Glutamatergic neuron (in vitro differentiated cells): ENCODE measurements around the gene HERPUD1. TPM values are rescaled to one million over a fixed set of nuclear protein-coding genes. Genes with fewer than 3 reads are reported as not detected.

ENCODE experiments used
- DNase-seq: peaks from one replicate; pipeline ENCODE4 v3.0.0; 2022
- H3K27ac Mint-ChIP-seq: one replicate; pipeline ENCODE4 v1.8.0; 2020; ENCODE audit warnings: mild to moderate bottlenecking, mixed read lengths, inconsistent platforms; ENCODE audit not compliant: unreplicated experiment
- H3K27me3 Mint-ChIP-seq: one replicate; pipeline ENCODE4 v1.8.0; 2020; ENCODE audit warnings: mild to moderate bottlenecking, moderate library complexity, mixed read lengths, inconsistent platforms; ENCODE audit not compliant: unreplicated experiment
- H3K36me3 Mint-ChIP-seq: one replicate; pipeline ENCODE4 v1.8.0; 2020; ENCODE audit warnings: mild to moderate bottlenecking, mixed read lengths, inconsistent platforms; ENCODE audit not compliant: unreplicated experiment
- H3K4me1 Mint-ChIP-seq: one replicate; pipeline ENCODE4 v1.8.0; 2020; ENCODE audit warnings: mild to moderate bottlenecking, low read depth, mixed read lengths, inconsistent platforms; ENCODE audit not compliant: unreplicated experiment
- H3K4me3 Mint-ChIP-seq: one replicate; pipeline ENCODE4 v1.8.0; 2020; ENCODE audit warnings: mild to moderate bottlenecking, mixed read lengths, inconsistent platforms; ENCODE audit not compliant: unreplicated experiment
- H3K9me3 Mint-ChIP-seq: one replicate; pipeline ENCODE4 v1.8.0; 2020; ENCODE audit warnings: mild to moderate bottlenecking, moderate library complexity, mixed read lengths, inconsistent platforms; ENCODE audit not compliant: unreplicated experiment
- CTCF ChIP-seq: fragments of 200-600 bp; sonication (generic); IDR thresholded peaks from one replicate; pipeline ENCODE4 v1.5.0; 2021; ENCODE audit not compliant: partially characterized antibody, unreplicated experiment
- total RNA-seq: library from RNA; stranded (reverse); fragmentation: NEBNext Ultra II Directional; extraction: Animal tissue kit (Norgen Biotek cat#: 25700); gene quantifications from one replicate; pipeline ENCODE4 v1.2.1, GENCODE V29; 2021; ENCODE audit not compliant: unreplicated experiment

Gene HERPUD1
- total RNA-seq, 1 donor from 2014 or later: 160 TPM

DNA sequence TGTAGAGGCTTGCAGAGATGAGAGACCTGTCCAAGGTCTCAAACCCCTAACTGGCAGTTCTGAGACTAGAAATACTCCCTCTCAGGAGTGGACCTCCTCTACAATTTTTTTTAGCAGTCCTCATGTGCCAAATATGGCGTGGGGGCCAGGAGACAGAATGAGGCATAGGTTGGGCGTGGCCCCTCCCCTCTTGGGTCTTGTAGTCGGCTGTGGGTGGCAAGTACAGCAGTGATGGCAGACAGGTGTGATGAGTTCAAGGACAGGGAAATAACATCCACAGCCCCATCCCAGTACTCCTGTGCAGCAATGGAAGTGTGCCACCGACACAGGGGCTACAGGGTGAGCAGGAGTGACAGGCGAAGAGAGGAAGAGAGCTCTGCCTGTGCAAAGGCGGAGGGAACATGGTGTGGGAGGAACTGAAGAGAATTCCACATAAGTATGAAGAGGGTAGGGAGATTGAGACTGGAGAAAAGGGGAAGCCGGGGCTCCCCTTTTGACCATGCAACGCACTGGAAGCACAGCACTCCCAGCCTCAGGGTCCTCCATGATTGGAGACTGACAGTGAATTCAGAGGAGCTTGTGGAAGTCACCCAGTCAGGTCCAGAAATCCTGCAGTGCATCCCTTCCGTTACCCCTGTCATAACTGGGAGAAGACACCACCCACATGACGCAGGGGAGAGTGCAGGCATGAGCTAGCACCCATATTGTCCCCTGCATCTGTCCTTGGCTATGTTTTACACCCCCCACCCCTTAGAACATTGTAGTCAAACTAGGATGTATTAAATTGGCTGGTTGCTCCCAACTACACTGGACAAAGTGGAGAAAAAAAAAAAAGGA lies 15.0 kb downstream of the HERPUD1 start:
- no peak for TF ChIP-seq CTCF
- Mint-ChIP-seq H3K27me3 (peaks cover 4% of the 10 kb centered on the region), H3K4me3 (no peak overlapping the region), H3K9me3 (peaks cover 6% of the 10 kb centered on the region), H3K27ac (no peak overlapping the region), H3K4me1 (no peaks in the 10 kb centered on the region), H3K36me3 (peaks cover 4% of the 10 kb centered on the region)
- DNase-seq: no peak

DNA sequence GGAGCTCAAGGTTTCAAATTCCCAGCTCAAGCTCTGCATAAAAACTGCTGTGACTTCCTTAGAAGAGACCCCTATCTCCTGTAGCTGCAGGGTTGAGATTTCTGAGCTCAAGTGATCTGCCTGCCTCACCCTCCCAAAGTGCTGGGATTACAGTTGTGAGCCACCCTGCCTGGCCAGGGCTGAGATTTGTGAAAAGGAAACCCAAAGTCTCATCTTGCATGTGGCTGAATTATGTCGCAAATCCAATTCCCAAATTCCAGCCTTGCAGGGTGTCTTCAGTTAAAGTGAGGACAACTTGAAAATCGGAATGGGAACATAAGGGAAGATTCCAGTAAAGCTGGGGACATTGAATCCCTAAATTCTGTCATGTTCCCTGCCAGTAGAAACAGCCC lies 15.7 kb downstream of the HERPUD1 start:
- H3K9me3 Mint-ChIP-seq: peaks cover 7% of the 10 kb centered on the region
- peaks cover 4% of the 10 kb centered on the region for H3K36me3 Mint-ChIP-seq
- peaks cover 4% of the 10 kb centered on the region for H3K27me3 Mint-ChIP-seq
- no peak overlapping the region for H3K27ac Mint-ChIP-seq
- no peak for TF ChIP-seq CTCF
- DNase-seq: no peak
- H3K4me3 Mint-ChIP-seq: no peak overlapping the region
- H3K4me1 Mint-ChIP-seq: no peaks in the 10 kb centered on the region

GRCh38 chr16:56948234-56948633 lies 16.3 kb downstream of the HERPUD1 start:
- Mint-ChIP-seq H3K4me3 (no peak overlapping the region), H3K9me3 (peaks cover 8% of the 10 kb centered on the region), H3K4me1 (no peaks in the 10 kb centered on the region), H3K27me3 (peaks cover 4% of the 10 kb centered on the region), H3K27ac (no peak overlapping the region), H3K36me3 (peaks cover 4% of the 10 kb centered on the region)
- DNase-seq: no peak
- TF ChIP-seq CTCF: no peak

DNA sequence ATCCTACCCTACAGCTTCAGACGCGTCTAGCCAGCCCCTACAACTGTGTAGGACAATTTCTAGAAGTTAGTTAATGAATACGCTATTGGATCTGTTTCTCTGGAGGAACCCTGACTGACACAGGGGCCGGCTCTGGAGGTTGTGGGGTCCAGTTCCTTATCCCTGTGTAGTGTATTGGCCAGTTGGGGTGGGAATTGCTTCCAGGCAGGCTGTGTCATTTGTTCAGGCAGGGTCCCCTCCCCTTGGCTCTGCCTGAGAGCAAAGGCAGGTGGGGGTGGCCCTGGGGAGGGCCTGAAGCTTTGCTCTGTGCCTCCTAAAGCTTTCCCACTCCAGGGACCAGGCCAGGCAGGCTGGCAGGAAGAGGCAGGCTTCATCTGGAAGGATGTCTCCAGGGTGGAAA lies 18.1 kb downstream of the HERPUD1 start:
- no peak overlapping the region for H3K4me3 Mint-ChIP-seq
- peaks cover under 1% of the 10 kb centered on the region for H3K36me3 Mint-ChIP-seq
- no peak for TF ChIP-seq CTCF
- peaks cover 4% of the 10 kb centered on the region for H3K27me3 Mint-ChIP-seq
- H3K9me3 Mint-ChIP-seq: peaks cover 8% of the 10 kb centered on the region
- H3K4me1 Mint-ChIP-seq: no peaks in the 10 kb centered on the region
- no peak for DNase-seq
- H3K27ac Mint-ChIP-seq: no peak overlapping the region

- Mint-ChIP-seq H3K36me3 (no peaks in the 10 kb centered on the region), H3K4me3 (no peak overlapping the region), H3K27ac (no peak overlapping the region), H3K9me3 (peaks cover 8% of the 10 kb centered on the region), H3K27me3 (peaks cover 4% of the 10 kb centered on the region), H3K4me1 (no peaks in the 10 kb centered on the region)
- TF ChIP-seq CTCF: no peak
- no peak for DNase-seq
Measured at GRCh38 chr16:56950455-56950854, 18.5 kb downstream of the HERPUD1 start.
